DMS79 (cell line): ENCODE measurements around the gene GALNT10.
A peak's percentile ranks its signal among the peaks of the same experiment; 100 is the strongest.

Source experiments
- DNase-seq: peaks from one replicate; lab custom pipeline; 2025; lab: John Stamatoyannopoulos, UW

GALNT10 gene

GRCh38 chr5:154445422-154446194, 255.1 kb downstream of the GALNT10 start, which contains the start of gene SAP30L:
Gene SAP30L, plus strand, starts transcription at chr5:154445997. Its CDS starts 608 bp downstream, at chr5:154446605.
- peak; percentile 36 for DNase-seq

GRCh38 chr5:154446195-154447088, 255.9 kb downstream of the GALNT10 start:
- DNase-seq: no peak

GRCh38 chr5:154447089-154447725, 256.7 kb downstream of the GALNT10 start:
- no peak for DNase-seq

- DNase-seq: no peak
Measured at GRCh38 chr5:154449786-154450185, 259.3 kb downstream of the GALNT10 start.

- no peak for DNase-seq
Measured at GRCh38 chr5:154451957-154452356, 261.4 kb downstream of the GALNT10 start.

- no peak for DNase-seq
Measured at GRCh38 chr5:154455585-154455984, 265.1 kb downstream of the GALNT10 start.

- DNase-seq: no peak
Measured at GRCh38 chr5:154456540-154456939, 266.0 kb downstream of the GALNT10 start.

GRCh38 chr5:154459015-154459414, 268.5 kb downstream of the GALNT10 start:
- no peak for DNase-seq

- no peak for DNase-seq
Measured at GRCh38 chr5:154460172-154460571, 269.6 kb downstream of the GALNT10 start.

- DNase-seq: no peak
Measured at GRCh38 chr5:154461531-154461930, 271.0 kb downstream of the GALNT10 start.

GRCh38 chr5:154464438-154464837, 273.9 kb downstream of the GALNT10 start:
- no peak for DNase-seq

GRCh38 chr5:154465169-154465568, 274.6 kb downstream of the GALNT10 start:
- DNase-seq: no peak

GRCh38 chr5:154466147-154466546, 275.6 kb downstream of the GALNT10 start:
- DNase-seq: no peak

GRCh38 chr5:154466671-154467070, 276.1 kb downstream of the GALNT10 start:
- DNase-seq: no peak

- DNase-seq: no peak
Measured at GRCh38 chr5:154467655-154468354, 277.3 kb downstream of the GALNT10 start.

GRCh38 chr5:154470137-154470536, 279.6 kb downstream of the GALNT10 start:
- DNase-seq: no peak
